Measurements from ENCODE around the gene IL1RL2.

The IL1RL2 gene

GRCh38 chr2:102240640-102241370 is 54.0 kb downstream of the IL1RL2 start:
- DNase-seq: peak; percentile 54

- no peak for DNase-seq
Measured at GRCh38 chr2:102241616-102242305, 54.9 kb downstream of the IL1RL2 start.

- DNase-seq: no peak
Measured at GRCh38 chr2:102245266-102246151, 58.7 kb downstream of the IL1RL2 start.

GRCh38 chr2:102250278-102250821 is 63.5 kb downstream of the IL1RL2 start:
- DNase-seq: no peak

GRCh38 chr2:102251042-102251848 is 64.4 kb downstream of the IL1RL2 start:
- no peak for DNase-seq

GRCh38 chr2:102251849-102252203 is 65.0 kb downstream of the IL1RL2 start:
- no peak for DNase-seq

GRCh38 chr2:102252236-102252635 is 65.4 kb downstream of the IL1RL2 start:
- no peak for DNase-seq

- no peak for DNase-seq
Measured at GRCh38 chr2:102253140-102253752, 66.4 kb downstream of the IL1RL2 start.

- no peak for DNase-seq
Measured at GRCh38 chr2:102253753-102254150, 66.9 kb downstream of the IL1RL2 start.

GRCh38 chr2:102256276-102256675 is 69.5 kb downstream of the IL1RL2 start:
- DNase-seq: no peak

GRCh38 chr2:102256874-102257462 is 70.1 kb downstream of the IL1RL2 start:
- DNase-seq: no peak

- DNase-seq: no peak
Measured at GRCh38 chr2:102258025-102258385, 71.2 kb downstream of the IL1RL2 start.

GRCh38 chr2:102258386-102259074 is 71.7 kb downstream of the IL1RL2 start:
- DNase-seq: no peak

- DNase-seq: no peak
Measured at GRCh38 chr2:102261467-102262135, 74.8 kb downstream of the IL1RL2 start.

GRCh38 chr2:102262216-102263129 is 75.7 kb downstream of the IL1RL2 start:
- no peak for DNase-seq

- DNase-seq: no peak
Measured at GRCh38 chr2:102264952-102265351, 78.1 kb downstream of the IL1RL2 start.

- DNase-seq: no peak
Measured at GRCh38 chr2:102266204-102266603, 79.4 kb downstream of the IL1RL2 start.

GRCh38 chr2:102267774-102268173 is 81.0 kb downstream of the IL1RL2 start:
- DNase-seq: no peak

GRCh38 chr2:102268510-102269199 is 81.8 kb downstream of the IL1RL2 start:
- DNase-seq: no peak
